IPS DF 19.7 (cell line): ENCODE results near the gene FNDC3A.
"Not testable (repeated sequence)": the region's sequence is repeated elsewhere in the genome, so short reads cannot be mapped to it uniquely, and the experiment has no call there.

Experiments
- DNase-seq: peaks from one replicate; pipeline ENCODE4 v3.0.0-alpha.2; 2013; ENCODE audit warnings: low read depth, low spot score

The FNDC3A gene

DNA sequence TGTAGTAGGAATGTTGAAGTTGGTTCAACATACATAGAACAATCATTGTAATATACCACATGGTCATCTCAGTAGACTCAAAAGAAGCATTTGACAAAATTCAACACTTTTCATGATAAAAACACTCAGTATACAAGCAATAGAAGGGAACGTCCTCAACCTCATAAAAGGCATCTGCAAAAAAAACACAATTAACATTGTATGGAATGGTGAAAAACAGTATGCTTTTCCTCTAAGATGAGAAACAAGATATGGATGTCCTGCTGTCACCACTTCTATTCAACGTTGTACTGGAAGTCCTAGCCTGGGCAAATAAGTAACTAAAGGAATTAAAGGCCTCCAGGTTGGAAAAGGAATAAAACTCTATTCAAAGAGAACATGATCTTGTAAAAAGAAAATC is 54.5 kb downstream of the FNDC3A start:
- no peak for DNase-seq

DNA sequence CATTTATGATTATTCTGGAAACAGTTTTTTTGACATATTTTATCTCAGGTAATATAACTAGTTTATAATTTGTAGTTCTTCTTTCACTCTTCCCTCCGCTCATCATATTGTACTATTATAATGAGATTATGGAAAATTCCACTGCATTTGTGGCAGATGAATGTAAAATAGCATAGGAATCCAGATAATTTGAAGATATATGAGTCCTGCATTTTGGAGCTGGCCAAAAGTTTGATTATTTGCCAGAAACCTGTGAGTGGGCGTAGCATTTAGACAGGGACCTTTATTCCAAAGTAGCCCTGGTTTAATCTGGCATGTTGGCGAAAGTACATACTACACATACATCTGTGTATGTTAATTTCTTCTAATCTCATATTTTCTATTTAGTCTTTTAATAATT is 65.2 kb downstream of the FNDC3A start:
- no peak for DNase-seq

DNA sequence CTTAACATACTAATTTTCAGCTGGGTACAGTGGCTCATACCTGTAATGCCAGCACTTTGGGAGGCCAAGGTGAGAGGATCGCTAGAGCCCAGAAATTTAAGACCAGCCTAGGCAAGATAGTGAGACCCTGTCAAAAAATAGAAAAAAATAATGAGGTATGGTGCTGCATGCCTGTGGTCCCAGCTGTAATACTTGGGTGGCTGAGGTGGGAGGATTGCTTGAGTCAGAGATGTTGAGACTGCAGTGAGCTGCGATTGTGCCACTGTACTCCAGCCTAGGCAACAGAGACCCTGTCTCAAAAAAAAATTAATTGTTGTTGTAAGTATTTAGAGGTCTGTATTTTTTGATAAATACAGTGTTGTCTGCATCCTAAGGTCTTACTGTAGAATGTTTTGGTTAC is 66.8 kb downstream of the FNDC3A start:
- no peak for DNase-seq

DNA sequence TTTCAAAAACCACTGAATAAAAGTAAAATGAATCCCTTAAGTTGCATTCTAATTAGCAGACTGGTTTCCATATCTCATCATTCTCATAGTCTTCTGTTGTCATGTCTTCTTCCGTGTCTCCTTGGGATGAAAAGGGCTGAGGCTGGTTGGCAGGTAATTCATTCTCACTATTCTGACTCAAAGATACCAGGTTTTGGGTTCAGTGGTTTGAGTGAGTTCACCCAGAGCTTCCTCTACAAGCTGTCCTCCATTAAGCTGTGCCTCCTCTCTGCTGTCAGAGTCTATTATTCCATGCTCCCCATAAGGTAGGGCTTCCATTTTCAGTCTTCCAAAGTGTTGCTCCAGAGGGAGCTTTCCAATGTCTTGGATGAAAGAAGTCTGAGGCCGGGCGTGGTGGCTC is 68.3 kb downstream of the FNDC3A start:
- DNase-seq, result no peak

DNA sequence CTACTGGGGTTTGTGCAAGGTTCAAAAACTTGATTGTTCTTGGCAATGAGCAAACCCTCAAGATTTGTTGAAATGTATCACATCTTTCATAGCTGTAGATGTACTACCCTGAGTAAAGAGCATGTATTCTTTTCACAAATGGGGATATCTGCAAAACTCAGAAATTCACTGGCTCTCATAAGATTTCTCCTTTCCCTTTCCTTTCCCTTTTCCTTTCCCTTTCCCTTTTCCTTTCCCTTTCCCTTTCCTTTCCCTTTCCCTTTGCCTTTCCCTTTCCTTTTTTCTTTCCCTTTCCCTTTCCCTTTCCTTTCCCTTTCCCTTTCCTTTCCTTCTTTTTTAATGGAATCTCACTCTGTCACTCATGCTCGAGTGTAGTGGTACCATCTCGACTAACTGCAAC is 69.1 kb downstream of the FNDC3A start:
- no peak for DNase-seq

DNA sequence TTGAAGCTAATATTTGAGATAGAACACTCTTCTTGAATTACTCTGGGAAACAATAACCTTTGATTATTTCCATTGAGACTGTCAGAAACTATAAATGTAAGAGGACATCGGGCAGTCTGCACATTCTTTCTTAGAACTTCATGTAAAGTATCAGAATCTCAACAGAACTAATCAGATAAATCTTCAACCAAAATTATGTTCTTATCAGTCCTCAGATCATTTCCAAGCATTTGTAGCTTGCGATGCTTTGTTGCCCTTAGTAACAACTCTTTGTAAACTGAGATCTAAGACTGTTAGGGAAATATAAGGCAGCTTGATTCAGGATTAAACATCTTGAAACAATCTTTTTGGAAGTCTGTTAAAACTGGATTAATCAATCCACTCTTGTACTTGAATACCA is 70.3 kb downstream of the FNDC3A start:
- no peak for DNase-seq

DNA sequence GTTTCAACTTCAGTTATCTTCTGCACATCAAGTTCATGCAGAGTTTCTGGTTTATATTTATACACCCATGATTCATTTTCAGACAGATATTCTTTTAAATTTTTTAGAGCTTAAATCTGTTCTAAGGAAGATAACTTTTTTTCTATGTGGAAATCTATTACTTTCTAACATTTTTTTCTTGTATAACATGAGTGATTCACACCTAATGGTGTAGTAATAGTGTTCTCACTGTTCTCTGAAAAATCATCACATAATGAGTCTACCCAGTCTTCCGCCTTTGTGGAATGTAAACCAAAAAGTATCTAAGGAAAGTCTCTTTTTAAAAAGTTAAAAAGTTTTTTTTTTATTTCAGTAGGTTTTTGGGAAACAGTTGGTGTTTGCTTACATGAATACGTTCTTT is 70.8 kb downstream of the FNDC3A start:
- DNase-seq, result no peak

DNA sequence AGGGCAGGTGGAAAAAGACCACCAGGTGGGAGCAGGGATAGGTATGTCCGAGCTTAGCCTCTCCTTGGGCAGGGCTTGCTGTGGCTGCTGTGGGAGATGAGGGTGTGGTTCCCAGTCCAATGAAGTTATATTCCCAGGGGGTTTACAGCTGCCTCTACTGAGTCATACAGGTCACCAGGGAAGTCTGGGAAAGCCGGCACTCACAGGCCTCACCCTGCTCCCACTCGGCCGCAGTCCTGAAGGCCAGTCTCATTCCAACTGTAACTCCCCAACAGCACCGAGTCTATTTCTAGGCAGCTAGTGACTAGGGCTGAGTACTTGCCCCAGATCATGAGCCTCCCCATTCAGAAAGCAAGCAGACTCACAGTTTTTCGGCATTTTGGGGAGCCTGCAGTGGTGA is 77.1 kb downstream of the FNDC3A start:
- DNase-seq, result no peak

DNA sequence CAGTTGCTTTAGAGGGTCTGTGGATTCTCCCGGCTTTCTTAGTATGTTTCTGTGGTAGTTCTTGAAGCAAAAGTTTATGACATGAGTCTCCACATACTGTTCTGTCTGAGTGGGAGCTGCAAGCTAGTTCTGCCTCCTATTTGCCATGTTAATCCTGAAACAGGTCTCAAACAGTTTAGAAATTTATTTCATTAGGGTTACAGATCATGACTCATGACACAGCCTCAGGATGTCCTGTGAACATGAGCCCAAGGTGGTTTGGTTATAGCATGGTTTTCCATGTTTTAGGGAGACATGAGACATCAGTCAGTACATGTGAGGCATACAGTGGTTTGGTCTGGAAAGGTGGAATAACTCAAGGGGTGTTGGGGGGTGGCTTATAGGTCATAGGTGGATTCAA is 77.5 kb downstream of the FNDC3A start:
- no peak for DNase-seq

DNA sequence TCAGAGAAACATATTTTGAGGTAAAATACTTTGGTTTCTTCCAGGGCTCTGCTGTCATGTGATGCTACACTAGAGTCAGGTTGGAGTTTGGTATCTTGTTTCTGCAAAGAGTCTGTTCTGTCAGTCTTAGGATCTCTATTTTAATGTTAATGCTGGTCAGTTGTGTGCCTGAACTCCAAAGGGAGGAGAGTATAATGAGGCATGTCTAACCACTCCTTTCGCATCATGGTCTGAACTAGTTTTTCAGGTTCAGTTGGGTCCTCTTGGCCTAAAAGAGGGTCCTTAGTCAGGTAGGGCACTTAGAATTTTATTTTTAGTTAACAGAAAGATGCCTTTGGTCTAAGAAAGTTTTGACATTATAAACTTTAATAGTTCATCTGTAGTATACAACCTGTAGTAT is 78.2 kb downstream of the FNDC3A start:
- no peak for DNase-seq

DNA sequence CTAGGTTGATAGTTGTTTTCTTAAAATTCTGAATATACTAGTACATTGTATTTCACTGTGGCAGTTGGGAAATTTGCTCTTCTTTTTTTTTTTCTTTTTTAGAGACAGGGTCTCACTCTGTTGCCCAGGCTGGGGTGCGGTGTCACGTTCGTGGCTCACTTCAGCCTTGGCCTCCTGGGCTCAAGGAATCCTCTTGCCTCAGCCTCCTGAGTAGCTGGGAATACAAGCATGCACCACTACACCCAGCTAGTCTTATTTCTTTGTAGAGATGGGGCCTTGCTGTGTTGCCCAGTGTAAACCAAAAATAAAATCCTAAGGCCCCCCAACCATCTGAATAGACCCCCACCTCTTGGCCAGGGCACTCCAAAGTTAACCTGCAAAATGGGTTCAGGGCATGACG is 79.3 kb downstream of the FNDC3A start:
- no peak for DNase-seq

DNA sequence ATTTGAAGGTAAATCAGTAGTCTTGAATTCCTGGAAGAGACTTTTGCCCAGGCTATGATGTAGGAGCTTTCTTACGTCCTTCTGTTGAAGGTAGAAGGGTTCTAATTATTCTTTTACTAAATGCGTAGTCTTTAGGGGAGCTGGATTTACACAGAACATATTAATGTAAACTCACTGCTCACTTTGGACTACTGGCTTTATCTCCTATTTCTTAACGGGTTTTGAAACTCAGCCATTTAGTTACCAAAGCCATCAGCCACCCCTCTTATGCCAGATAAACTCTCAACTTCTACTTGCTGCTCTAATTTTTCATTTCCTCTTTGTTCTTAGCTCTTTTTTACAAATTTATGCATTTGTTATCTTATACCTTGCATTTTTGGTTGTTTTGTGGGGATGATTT is 81.5 kb downstream of the FNDC3A start:
- no peak for DNase-seq

DNA sequence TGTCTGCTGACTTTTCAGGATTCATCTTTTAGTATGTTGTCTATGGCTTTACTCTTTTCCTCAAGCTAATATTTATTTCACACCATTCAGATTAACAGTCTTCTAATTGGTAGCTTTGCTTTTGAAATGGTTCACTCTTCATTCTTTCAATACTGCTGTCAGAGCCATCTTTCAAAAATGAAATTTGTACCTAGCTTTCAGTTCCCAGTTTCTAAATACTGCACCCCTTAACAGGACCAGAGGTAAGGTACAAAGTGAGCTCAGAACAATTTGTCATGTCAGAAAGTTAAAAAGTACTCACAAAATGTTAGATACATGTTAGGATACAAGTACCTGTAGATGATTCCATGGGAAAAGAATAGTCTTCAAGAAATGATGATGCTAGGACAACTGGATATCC is 83.0 kb downstream of the FNDC3A start:
- no peak for DNase-seq

DNA sequence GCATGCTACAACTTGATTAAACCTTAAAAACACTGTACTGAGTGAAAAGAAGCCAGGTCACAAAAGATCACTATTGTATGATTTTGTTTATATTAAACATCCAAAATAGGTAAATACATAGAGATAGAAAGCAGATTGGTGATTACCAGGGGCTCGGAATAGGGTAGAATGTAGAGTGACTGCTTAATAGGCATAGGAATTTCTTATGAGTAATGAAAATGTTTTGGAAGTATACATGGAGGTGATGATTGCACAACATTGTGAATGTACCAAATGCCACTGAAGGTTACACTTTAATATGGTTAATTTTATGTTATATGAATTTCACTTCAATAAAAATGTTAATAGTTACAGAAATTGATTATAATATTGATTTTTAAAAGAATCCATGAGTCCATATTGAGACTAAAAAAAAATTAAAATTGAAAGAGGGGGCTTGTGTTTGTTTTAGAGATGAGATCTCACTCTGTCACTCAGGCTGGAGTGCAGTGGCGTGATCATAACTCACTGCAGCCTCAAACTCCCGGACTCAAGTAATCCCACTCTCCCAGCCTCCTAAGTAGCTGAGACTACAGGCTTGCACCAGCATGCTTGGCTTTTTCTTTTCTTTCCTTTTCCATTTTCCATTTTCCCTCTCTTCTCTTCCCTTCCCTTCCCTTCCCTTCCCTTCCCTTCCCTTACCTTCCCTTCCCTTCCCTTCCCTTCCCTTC is 85.1 kb downstream of the FNDC3A start:
- no peak for DNase-seq

DNA sequence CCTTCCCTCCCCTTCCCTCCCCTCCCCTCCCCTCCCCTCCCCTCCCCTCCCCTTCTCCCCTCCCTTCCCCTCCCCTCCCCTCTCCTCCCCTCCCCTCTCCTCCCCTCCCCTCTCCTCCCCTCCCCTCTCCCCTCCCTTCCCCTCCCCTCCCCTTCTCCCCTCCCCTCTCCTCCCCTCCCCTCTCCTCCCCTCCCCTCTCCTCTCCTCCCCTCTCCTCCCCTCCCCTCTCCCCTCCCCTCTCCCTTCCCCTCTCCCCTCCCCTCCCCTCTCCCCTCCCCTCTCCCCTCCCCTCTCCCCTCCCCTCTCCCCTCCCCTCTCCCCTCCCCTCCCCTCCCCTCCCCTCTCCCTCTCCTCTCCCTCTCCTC is 85.7 kb downstream of the FNDC3A start:
- not testable (repeated sequence) for DNase-seq

DNA sequence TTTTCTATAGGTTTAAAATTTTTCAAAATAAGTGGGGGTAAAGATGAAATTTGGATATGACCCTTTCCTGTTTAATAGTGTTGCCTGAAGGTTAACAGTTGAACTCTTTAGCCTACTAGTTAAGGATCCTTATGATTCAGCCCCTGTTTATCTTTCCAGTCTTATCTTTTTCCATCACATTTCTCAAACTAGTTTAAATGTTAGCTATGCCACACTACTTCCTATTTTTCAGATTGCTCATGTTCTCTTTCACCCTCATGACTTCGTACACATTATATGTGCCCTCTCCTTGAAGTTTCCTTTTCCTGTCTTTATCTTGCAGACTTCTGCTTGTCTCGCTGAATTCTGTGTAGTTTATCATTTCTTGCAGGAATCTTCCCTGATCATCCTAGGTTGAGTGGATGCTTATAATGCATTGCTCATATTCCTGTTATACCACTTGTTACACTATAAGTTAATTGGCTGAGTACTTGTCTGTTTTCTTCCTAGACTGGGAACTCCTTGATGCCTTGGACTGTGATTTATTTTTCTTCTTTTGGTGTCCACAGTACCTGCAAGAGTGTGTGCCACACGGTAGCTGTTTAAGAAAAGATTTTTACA is 86.7 kb downstream of the FNDC3A start:
- DNase-seq, result no peak

DNA sequence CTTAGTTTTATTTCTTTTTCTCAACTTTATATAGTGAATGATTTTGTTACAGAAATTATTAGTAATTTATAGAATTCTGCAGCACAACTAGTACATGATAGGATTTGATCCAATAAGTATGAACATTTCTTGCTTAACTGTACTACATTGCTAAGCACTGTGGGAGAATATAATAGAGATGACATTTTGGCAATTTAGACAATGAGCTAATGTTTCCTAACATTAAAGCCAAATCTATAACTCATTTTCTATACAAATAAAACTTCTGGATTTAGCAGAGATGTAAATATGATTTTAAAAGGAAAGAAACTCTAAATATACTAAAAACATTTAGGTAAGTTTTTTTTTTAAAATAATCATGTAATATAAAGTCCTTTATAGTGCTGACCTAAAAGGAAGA is 87.3 kb downstream of the FNDC3A start:
- DNase-seq, result no peak

DNA sequence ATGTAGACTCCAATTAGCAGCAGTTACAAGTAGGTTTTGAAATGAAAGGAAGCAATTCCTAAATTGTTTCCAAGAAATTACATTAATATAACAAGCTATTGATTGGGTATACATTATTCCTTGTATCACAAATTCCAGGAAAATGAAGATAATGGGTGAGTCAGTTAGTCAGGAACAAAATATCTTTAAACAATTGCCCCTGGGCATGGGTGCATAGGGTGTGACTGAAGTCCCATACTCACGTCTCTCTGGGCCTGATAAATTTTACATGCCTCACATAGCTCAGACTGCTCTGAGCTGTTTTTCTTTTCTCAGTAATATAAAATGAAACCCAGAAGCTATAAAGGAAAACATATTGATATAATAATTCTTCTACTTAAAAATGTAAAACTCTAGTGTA is 87.8 kb downstream of the FNDC3A start:
- DNase-seq, result no peak

DNA sequence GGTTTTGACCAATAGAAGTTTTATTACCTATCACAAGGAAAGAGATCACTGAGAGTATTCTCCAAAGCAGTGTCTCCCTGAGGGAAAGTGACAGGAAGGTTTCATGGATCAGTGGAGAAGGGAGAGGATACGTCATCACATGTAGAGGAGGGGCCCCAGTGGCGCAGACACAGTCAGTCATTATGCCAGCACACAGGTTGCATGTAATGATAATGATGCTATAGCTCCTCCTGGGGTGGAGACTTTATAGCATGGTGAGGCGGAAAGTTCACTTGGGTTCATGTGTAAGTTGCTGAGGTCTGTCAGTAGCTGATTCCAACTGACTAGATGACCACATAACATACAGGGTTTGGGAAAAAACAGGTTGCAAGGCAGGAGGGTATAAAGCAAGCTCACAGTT is 88.8 kb downstream of the FNDC3A start:
- no peak for DNase-seq

DNA sequence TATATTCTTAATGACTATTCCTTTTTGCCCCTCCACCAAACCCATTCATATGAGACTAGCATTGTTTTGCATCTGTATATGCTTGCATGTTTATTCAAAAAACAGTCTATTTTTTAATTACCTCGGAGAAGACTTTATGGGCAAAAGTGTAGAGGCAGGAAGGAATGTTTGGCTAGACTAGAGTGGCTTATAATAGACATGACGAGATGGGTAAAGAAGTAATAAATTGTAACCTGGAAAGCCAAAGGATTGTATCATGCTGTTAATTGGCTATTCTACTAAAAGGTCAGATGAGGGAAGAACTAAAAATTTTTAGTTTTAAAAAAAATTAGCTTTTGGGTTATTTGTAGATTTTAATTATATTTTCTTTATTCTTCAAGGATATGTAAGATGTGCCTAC is 91.1 kb downstream of the FNDC3A start:
- DNase-seq, result no peak

DNA sequence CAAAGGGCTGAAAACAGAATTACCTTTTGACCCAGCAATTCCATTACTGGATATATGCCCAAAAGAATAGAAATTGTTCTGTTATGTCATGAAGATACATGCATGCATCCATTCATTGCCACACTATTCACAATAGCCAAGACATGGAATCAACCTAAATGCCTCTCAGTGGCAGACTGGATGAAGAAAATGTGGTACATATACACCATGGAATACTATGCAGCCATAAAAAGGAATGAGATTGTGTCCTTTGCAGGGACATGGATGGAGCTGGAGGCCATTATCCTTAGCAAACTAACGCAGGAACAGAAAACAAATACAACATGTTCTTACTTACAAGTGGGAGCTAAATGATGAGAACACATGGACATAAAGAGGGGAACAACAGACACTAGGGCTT is 92.8 kb downstream of the FNDC3A start:
- DNase-seq, result not testable (repeated sequence)

DNA sequence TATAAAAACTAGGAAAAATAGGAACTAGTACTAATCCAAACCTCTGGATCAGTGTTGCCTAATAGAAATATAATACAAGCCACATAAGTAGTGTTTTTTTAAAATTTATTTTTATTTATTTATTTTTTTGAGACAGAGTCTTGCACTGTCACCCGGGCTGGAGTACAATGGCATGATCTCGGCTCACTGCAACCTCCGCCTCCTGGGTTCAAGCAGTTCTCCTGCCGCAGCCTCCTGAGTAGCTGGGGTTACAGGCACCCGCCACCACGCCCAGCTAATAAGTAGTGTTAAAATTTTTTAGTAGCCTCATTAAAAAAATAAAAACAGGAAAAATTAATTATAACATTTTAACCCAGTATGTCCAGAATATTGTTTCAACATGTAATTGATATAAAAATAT is 94.3 kb downstream of the FNDC3A start:
- DNase-seq, result not testable (repeated sequence)

DNA sequence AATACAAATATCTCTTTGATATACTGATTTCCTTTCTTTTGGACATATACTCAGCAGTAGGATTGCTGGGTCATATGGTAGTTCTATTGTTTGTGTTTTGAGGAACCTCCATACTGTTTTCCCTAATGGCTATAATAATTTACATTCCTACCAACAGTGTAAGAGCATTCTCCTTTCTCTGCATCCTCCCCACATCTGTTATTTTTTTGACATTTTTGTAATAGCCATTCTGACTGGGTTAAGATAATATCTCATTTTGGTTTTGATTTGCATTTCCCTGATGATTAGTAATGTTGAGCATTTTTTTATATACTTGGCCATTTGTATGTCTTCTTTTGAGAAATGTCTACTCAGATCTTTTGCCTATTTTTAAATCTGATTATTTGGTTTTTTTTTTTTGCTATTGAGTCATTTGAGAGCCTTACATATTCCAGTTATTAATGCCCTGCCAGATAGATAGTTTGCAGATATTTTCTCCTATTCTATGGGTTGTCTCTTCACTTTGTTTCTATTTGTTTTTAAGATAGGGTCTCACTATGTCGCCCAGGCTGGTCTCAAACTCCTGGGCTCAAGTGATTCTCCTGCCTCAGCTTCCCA is 95.7 kb downstream of the FNDC3A start:
- DNase-seq, result no peak
